Purkinje cell (primary cell): ENCODE measurements around the gene GAB2. TPM values are rescaled to one million over a fixed set of nuclear protein-coding genes. Genes with fewer than 3 reads are reported as not detected.

Source experiments
- polyA plus RNA-seq: library from polyadenylated mRNA; unstranded; fragments of >200 nt; fragmentation: Nextera tagmentation; gene quantifications from 2 replicates; pipeline ENCODE4 v1.2.1, GENCODE V29; 2014

Gene GAB2
- polyA plus RNA-seq, result 0.89 and 1.2 TPM in 2 replicates

GRCh38 chr11:78417175-78417887 lies at the start of gene GAB2:
TSS of gene GAB2 (minus strand) at chr11:78417820. CDS start at chr11:78417720, 100 bp downstream.

GRCh38 chr11:78188286-78189173 lies 229.1 kb downstream of the GAB2 start, which contains the start of the genes KCTD21 and USP35:
TSS of gene KCTD21 (minus strand) at chr11:78188626. CDS start at chr11:78174554, 14,072 bp downstream.
TSS of gene USP35 (plus strand) at chr11:78188919. CDS start at chr11:78196246, 7,327 bp downstream.

Other genes starting within 250 kb of the GAB2 start
- gene KCTD21, start 229.2 kb downstream of the GAB2 start, polyA plus RNA-seq, result 3.0 and 5.9 TPM in 2 replicates
- gene USP35, start 228.9 kb downstream of the GAB2 start, polyA plus RNA-seq, result 0.07 and 0.29 TPM in 2 replicates
- 33.3 and 38.4 TPM in 2 replicates for gene NARS2, start 157.0 kb upstream of the GAB2 start, polyA plus RNA-seq